Mesenchymal stem cell (in vitro differentiated cells and primary cell): Measurements from ENCODE around the gene ESPN.
"Not testable (repeated sequence)": the region's sequence is repeated elsewhere in the genome, so short reads cannot be mapped to it uniquely, and the experiment has no call there.

Experiments
- DNase-seq: peaks from one replicate; pipeline ENCODE4 v3.0.0-alpha.2; 2013
- H2AFZ ChIP-seq: one replicate; pipeline ENCODE4 v1.6.1; 2013; ENCODE audit warnings: low read depth, mild to moderate bottlenecking, control low read depth, inconsistent platforms, low read length, moderate library complexity
- H2AK5ac ChIP-seq: 2 replicates; pipeline ENCODE4 v1.6.1; 2013; ENCODE audit warnings: low read length, moderate library complexity, mild to moderate bottlenecking, inconsistent platforms; ENCODE audit not compliant: severe bottlenecking
- H2BK120ac ChIP-seq: one replicate; pipeline ENCODE4 v1.6.1; 2013; ENCODE audit warnings: low read depth, mild to moderate bottlenecking, inconsistent platforms, low read length, moderate library complexity
- H2BK12ac ChIP-seq, 2 experiments: one replicate each; pipeline ENCODE4 v1.6.1; 2013; ENCODE audit warnings: inconsistent platforms in 2 of 2, low read length in 2 of 2, mild to moderate bottlenecking in 2 of 2, moderate library complexity in 2 of 2, control low read depth in 1 of 2
- H2BK15ac ChIP-seq: one replicate; pipeline ENCODE4 v1.6.1; 2013; ENCODE audit warnings: mild to moderate bottlenecking, low read depth, inconsistent platforms; ENCODE audit not compliant: poor library complexity, severe bottlenecking
- H2BK5ac ChIP-seq: 2 replicates; pipeline ENCODE4 v1.6.1; 2013; ENCODE audit warnings: low read depth, mild to moderate bottlenecking, low read length, control low read depth, inconsistent platforms; ENCODE audit not compliant: poor library complexity, severe bottlenecking
- H3K14ac ChIP-seq, 2 experiments: one replicate each; pipeline ENCODE4 v1.6.1; 2013; ENCODE audit warnings: inconsistent platforms in 2 of 2, low read length in 2 of 2, control low read depth in 1 of 2, mild to moderate bottlenecking in 1 of 2, moderate library complexity in 1 of 2
- H3K18ac ChIP-seq, 2 experiments: one replicate each; pipeline ENCODE4 v1.6.1; 2013; ENCODE audit warnings: inconsistent platforms in 2 of 2, low read length in 2 of 2, control low read depth in 1 of 2, low read depth in 1 of 2, mild to moderate bottlenecking in 1 of 2
- H3K23ac ChIP-seq, 2 experiments: one replicate each; pipeline ENCODE4 v1.6.1; 2013; ENCODE audit warnings: inconsistent platforms in 2 of 2, low read length in 2 of 2, mild to moderate bottlenecking in 2 of 2, moderate library complexity in 2 of 2, control low read depth in 1 of 2
- H3K27ac ChIP-seq: 2 replicates; pipeline ENCODE4 v1.5.1; 2013; ENCODE audit warnings: mild to moderate bottlenecking, moderate library complexity, low read length, control low read depth, inconsistent platforms; ENCODE audit not compliant: poor library complexity, severe bottlenecking
- H3K27me3 ChIP-seq, 2 experiments: 2 replicates each; pipeline versions ENCODE4 v1.6.1 to v1.7.0; 2013; ENCODE audit warnings: low read length in 2 of 2, mild to moderate bottlenecking in 2 of 2, moderate library complexity in 2 of 2, control low read depth in 1 of 2, inconsistent platforms in 1 of 2; ENCODE audit not compliant: control insufficient read depth in 1 of 2, insufficient read depth in 1 of 2
- H3K36me3 ChIP-seq, 2 experiments: 2 replicates each; pipeline versions ENCODE4 v1.6.1 to v1.7.0; 2013; ENCODE audit warnings: low read length in 2 of 2, control low read depth in 1 of 2, inconsistent platforms in 1 of 2, low read depth in 1 of 2, mild to moderate bottlenecking in 1 of 2; ENCODE audit not compliant: insufficient read depth in 2 of 2, control insufficient read depth in 1 of 2
- H3K4ac ChIP-seq, 2 experiments: one replicate each; pipeline ENCODE4 v1.6.1; 2013; ENCODE audit warnings: inconsistent platforms in 2 of 2, low read length in 2 of 2, mild to moderate bottlenecking in 2 of 2, moderate library complexity in 2 of 2, control low read depth in 1 of 2, low read depth in 1 of 2
- H3K4me1 ChIP-seq: 2 replicates; pipeline ENCODE4 v1.6.1; 2013; ENCODE audit warnings: low read depth, low read length, control low read depth; ENCODE audit not compliant: control insufficient read depth, insufficient read depth
- H3K4me2 ChIP-seq: 2 replicates; pipeline ENCODE4 v1.6.1; 2013; ENCODE audit warnings: low read length, mild to moderate bottlenecking, inconsistent platforms; ENCODE audit not compliant: poor library complexity, severe bottlenecking
- H3K4me3 ChIP-seq, 2 experiments: 2 replicates each; pipeline versions ENCODE4 v1.5.1 to v1.7.0; 2013; ENCODE audit warnings: low read length in 2 of 2, mild to moderate bottlenecking in 2 of 2, control low read depth in 1 of 2, low read depth in 1 of 2; ENCODE audit not compliant: insufficient read depth in 1 of 2
- H3K79me1 ChIP-seq: replicated peaks from 2 replicates; pipeline ENCODE4 v1.6.1; 2013; ENCODE audit warnings: mild to moderate bottlenecking, control low read depth, low read length, inconsistent platforms; ENCODE audit not compliant: poor library complexity, severe bottlenecking
- H3K9ac ChIP-seq: 2 replicates; pipeline ENCODE4 v1.7.0; 2013; ENCODE audit warnings: mild to moderate bottlenecking, low read length, moderate library complexity
- H3K9me3 ChIP-seq: 2 replicates; pipeline ENCODE4 v1.7.0; 2013; ENCODE audit warnings: mild to moderate bottlenecking, low read length; ENCODE audit not compliant: control insufficient read depth
- H4K8ac ChIP-seq: one replicate; pipeline ENCODE4 v1.6.1; 2013; ENCODE audit warnings: inconsistent platforms, mild to moderate bottlenecking, low read length, moderate library complexity
- H4K91ac ChIP-seq: one replicate; pipeline ENCODE4 v1.6.1; 2013; ENCODE audit warnings: mild to moderate bottlenecking, low read length, inconsistent platforms
- WGBS: methylation state at CpG from one replicate; pipeline ENCODE4 v1.1.7; 2013; ENCODE audit warnings: mixed read lengths; 5-methylcytosine and 5-hydroxymethylcytosine counted together

The ESPN gene

GRCh38 chr1:6493834-6494223, 69.3 kb downstream of the ESPN start:
- not testable (repeated sequence) for H2BK120ac ChIP-seq, H2BK15ac ChIP-seq, H2AFZ ChIP-seq, H3K23ac ChIP-seq, H4K91ac ChIP-seq, H3K9me3 ChIP-seq, H3K4me2 ChIP-seq, H4K8ac ChIP-seq, H3K9ac ChIP-seq, H3K18ac ChIP-seq, H3K4me3 ChIP-seq, H3K4ac ChIP-seq, DNase-seq, H2AK5ac ChIP-seq, H3K27ac ChIP-seq, H3K27me3 ChIP-seq, H3K14ac ChIP-seq, H3K36me3 ChIP-seq, H2BK5ac ChIP-seq, H2BK12ac ChIP-seq
- Histone ChIP-seq H3K4me1 (peaks cover 58% of the 10 kb centered on the region), H3K79me1 (peaks cover 31% of the 10 kb centered on the region)
- WGBS: 94% methylated on average over 3 of the region's 4 CpGs

GRCh38 chr1:6494627-6495026, 70.1 kb downstream of the ESPN start:
- no peak overlapping the region for H3K9ac ChIP-seq
- no peak overlapping the region for H3K4me2 ChIP-seq

GRCh38 chr1:6495041-6495441, 70.5 kb downstream of the ESPN start:
- Histone ChIP-seq H3K4me1 (peaks cover 47% of the 10 kb centered on the region), H3K4me2 (no peak overlapping the region), H4K91ac (no peak overlapping the region), H3K36me3 (peaks cover 0 to 6% of the 10 kb centered on the region in 2 experiments), H3K4ac (no peak overlapping the region), H2AK5ac (no peak overlapping the region), H3K18ac (no peak overlapping the region), H3K79me1 (peaks cover 21% of the 10 kb centered on the region), H3K23ac (no peak overlapping the region), H3K14ac (no peak overlapping the region), H3K27me3 (peaks cover 0 to 4% of the 10 kb centered on the region in 2 experiments), H2AFZ (no peak overlapping the region), H3K27ac (no peak overlapping the region), H2BK5ac (no peak overlapping the region), H3K9me3 (no peaks in the 10 kb centered on the region), H2BK12ac (no peak overlapping the region), H2BK120ac (no peak overlapping the region), H3K4me3 (no peak overlapping the region), H2BK15ac (peak overlapping the region; percentile 33), H4K8ac (no peak overlapping the region), H3K9ac (no peak overlapping the region)
- no peak for DNase-seq
- WGBS: 86% methylated on average over 7 of the region's 13 CpGs

More at GRCh38 chr1:6494627-6495026, 70.1 kb downstream of the ESPN start:
- no peak for DNase-seq
- Histone ChIP-seq H2BK12ac (no peak overlapping the region), H3K4me3 (no peak overlapping the region), H2BK5ac (no peak overlapping the region), H3K79me1 (peaks cover 23% of the 10 kb centered on the region), H3K36me3 (peaks cover 0 to 6% of the 10 kb centered on the region in 2 experiments), H4K91ac (no peak overlapping the region), H2AK5ac (no peak overlapping the region), H3K27me3 (peaks cover 0 to 4% of the 10 kb centered on the region in 2 experiments), H4K8ac (no peak overlapping the region), H3K4ac (peak overlapping the region in 1 of 2 experiments; percentile 13), H2BK15ac (peak overlapping the region; percentile 33), H3K27ac (no peak overlapping the region), H3K4me1 (peaks cover 50% of the 10 kb centered on the region), H2BK120ac (no peak overlapping the region), H3K18ac (no peak overlapping the region), H3K14ac (no peak overlapping the region), H2AFZ (no peak overlapping the region), H3K23ac (no peak overlapping the region), H3K9me3 (no peaks in the 10 kb centered on the region)
- 87% methylated on average over 4 of the region's 4 CpGs for WGBS

- Histone ChIP-seq H3K36me3 (peaks cover 0 to 6% of the 10 kb centered on the region in 2 experiments), H2AFZ (no peak overlapping the region), H4K91ac (peak overlapping the region; percentile 78), H3K4me3 (peak overlapping the region; percentile 14 to 78), H3K18ac (no peak overlapping the region), H2BK12ac (peak overlapping the region in 1 of 2 experiments; percentile 25), H3K4me1 (peaks cover 45% of the 10 kb centered on the region), H2BK120ac (no peak overlapping the region), H2BK5ac (no peak overlapping the region), H4K8ac (peak overlapping the region; percentile 45), H3K9ac (peak overlapping the region; percentile 78), H3K14ac (no peak overlapping the region), H3K23ac (no peak overlapping the region), H3K27me3 (peaks cover 0 to 7% of the 10 kb centered on the region in 2 experiments), H2AK5ac (no peak overlapping the region), H3K4me2 (peak overlapping the region; percentile 94), H3K4ac (peak overlapping the region in 1 of 2 experiments; percentile 30), H3K79me1 (peaks cover 17% of the 10 kb centered on the region), H3K9me3 (no peaks in the 10 kb centered on the region), H2BK15ac (no peak overlapping the region), H3K27ac (no peak overlapping the region)
- no peak for DNase-seq
- WGBS: 83% methylated on average over 14 of the region's 14 CpGs
Observed at GRCh38 chr1:6495540-6496364, 71.2 kb downstream of the ESPN start.
